OCI-LY1 (cell line): ENCODE results near the gene VEGFB.

Experiments
- H2AFZ ChIP-seq: fragments of 200-600 bp; sonication (generic), shearing (Covaris generic); 2 replicates; pipeline ENCODE4 v1.6.0; 2014; ENCODE audit warnings: antibody characterized with exemption, mild to moderate bottlenecking, low read length
- H3F3A ChIP-seq: fragments of 200-600 bp; sonication (generic), shearing (Covaris generic); 2 replicates; pipeline ENCODE4 v1.6.0; 2014; ENCODE audit warnings: mild to moderate bottlenecking, antibody characterized with exemption, low read length, moderate library complexity; ENCODE audit not compliant: insufficient read depth
- H3K27ac ChIP-seq: fragments of 200-600 bp; sonication (generic); 2 replicates; pipeline ENCODE4 v1.5.1; 2014; ENCODE audit warnings: low read length, mixed run types, mild to moderate bottlenecking, low read depth; ENCODE audit not compliant: poor library complexity, severe bottlenecking
- H3K27me3 ChIP-seq: fragments of 200-600 bp; sonication (generic); 2 replicates; pipeline ENCODE4 v1.6.0; 2014; ENCODE audit warnings: antibody characterized with exemption, mild to moderate bottlenecking, low read length, moderate library complexity; ENCODE audit not compliant: insufficient read depth
- H3K36me3 ChIP-seq: fragments of 200-600 bp; sonication (generic); 2 replicates; pipeline ENCODE4 v1.6.1; 2014; ENCODE audit warnings: mild to moderate bottlenecking, antibody characterized with exemption, low read length, moderate library complexity, mixed read lengths; ENCODE audit not compliant: insufficient read depth
- H3K4me1 ChIP-seq: fragments of 200-600 bp; sonication (generic); 2 replicates; pipeline ENCODE4 v1.5.1; 2014; ENCODE audit warnings: mild to moderate bottlenecking, low read length, moderate library complexity; ENCODE audit not compliant: insufficient read depth, severe bottlenecking
- H3K4me2 ChIP-seq: fragments of 200-600 bp; sonication (generic), shearing (Covaris generic); 2 replicates; pipeline ENCODE4 v1.6.1; 2014; ENCODE audit warnings: low read length
- H3K4me3 ChIP-seq: fragments of 200-600 bp; sonication (generic); 2 replicates; pipeline ENCODE4 v1.5.1; 2014; ENCODE audit warnings: low read length, low read depth, mild to moderate bottlenecking, mixed read lengths; ENCODE audit not compliant: poor library complexity, severe bottlenecking
- H3K79me2 ChIP-seq: fragments of 200-600 bp; shearing (Covaris generic); 2 replicates; pipeline ENCODE4 v1.6.1; 2016; ENCODE audit warnings: mixed run types, low read length, mixed read lengths; ENCODE audit not compliant: insufficient read depth
- H3K9ac ChIP-seq: fragments of 200-600 bp; sonication (generic), shearing (Covaris generic); 2 replicates; pipeline ENCODE4 v1.6.1; 2014; ENCODE audit warnings: mild to moderate bottlenecking, low read length, mixed read lengths
- H3K9me2 ChIP-seq: fragments of 200-600 bp; sonication (generic), shearing (Covaris generic); 2 replicates; pipeline ENCODE4 v1.6.1; 2014; ENCODE audit warnings: low read depth, mild to moderate bottlenecking, low read length, mixed read lengths
- H3K9me3 ChIP-seq: fragments of 200-600 bp; shearing (Covaris generic); 2 replicates; pipeline ENCODE4 v1.6.1; 2014; ENCODE audit warnings: low read length, mixed read lengths
- H4K20me1 ChIP-seq: fragments of 200-600 bp; sonication (generic), shearing (Covaris generic); 2 replicates; pipeline ENCODE4 v1.6.0; 2016; ENCODE audit warnings: mild to moderate bottlenecking, low read length; ENCODE audit not compliant: insufficient read depth
- EZH2 ChIP-seq: fragments of 200-600 bp; sonication (generic), shearing (Covaris generic); IDR thresholded peaks from 2 replicates; pipeline ENCODE4 v1.8.0; 2017; ENCODE audit warnings: borderline replicate concordance, mixed run types, mild to moderate bottlenecking, antibody characterized with exemption, low read length, moderate library complexity, mixed read lengths
- TF ChIP-seq, protein P1 (sequence below): fragments of 200-600 bp; sonication (generic), shearing (Covaris generic); IDR thresholded peaks from 2 replicates; pipeline ENCODE4 v1.5.1; 2017; ENCODE audit warnings: mild to moderate bottlenecking, antibody characterized with exemption, low read length, moderate library complexity, mixed read lengths

VEGFB gene

DNA sequence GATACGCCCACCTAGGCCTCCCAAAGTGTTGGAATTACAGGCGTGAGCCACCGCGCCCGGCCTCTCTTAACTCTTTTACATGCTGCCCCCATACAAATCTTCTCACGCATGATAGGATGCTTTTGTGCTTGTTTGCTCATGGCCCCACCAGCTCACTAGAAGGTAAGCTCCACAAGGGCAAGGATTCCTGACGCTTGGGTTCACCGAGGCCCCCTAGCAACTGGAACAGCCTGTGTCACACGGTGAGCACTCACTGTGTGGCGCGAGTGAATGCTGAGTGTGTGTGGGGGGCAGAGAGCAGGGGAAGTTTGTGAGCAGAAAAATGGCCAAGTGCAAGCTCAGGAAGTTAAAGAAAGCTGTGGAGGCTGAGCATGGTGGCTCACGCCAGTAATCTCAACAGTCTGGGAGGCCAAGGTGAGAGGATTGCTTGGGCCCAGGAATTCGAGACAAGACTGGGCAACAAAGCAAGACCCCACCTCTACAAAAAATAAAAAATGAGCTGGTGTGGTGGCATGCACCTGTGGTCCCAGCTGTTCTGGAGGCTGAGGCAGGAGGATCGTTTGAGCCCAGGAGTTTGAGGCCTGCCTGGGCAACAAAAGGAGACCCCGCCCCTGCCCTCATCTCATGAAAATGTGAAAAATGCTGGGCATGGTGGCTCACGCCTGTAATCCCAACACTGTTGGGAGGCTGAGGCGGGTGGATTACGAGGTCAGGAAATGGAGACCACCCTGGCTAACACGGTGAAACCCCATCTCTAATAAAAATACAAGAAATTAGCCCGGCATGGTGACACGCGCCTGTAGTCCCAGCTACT lies 47.8 kb downstream of the VEGFB start:
- no peaks in the 10 kb centered on the region for H3K9me2 ChIP-seq
- H2AFZ ChIP-seq: no peak overlapping the region
- H3K9ac ChIP-seq: no peak overlapping the region
- peaks cover 17% of the 10 kb centered on the region for H3K4me1 ChIP-seq
- TF ChIP-seq, protein P1, sequence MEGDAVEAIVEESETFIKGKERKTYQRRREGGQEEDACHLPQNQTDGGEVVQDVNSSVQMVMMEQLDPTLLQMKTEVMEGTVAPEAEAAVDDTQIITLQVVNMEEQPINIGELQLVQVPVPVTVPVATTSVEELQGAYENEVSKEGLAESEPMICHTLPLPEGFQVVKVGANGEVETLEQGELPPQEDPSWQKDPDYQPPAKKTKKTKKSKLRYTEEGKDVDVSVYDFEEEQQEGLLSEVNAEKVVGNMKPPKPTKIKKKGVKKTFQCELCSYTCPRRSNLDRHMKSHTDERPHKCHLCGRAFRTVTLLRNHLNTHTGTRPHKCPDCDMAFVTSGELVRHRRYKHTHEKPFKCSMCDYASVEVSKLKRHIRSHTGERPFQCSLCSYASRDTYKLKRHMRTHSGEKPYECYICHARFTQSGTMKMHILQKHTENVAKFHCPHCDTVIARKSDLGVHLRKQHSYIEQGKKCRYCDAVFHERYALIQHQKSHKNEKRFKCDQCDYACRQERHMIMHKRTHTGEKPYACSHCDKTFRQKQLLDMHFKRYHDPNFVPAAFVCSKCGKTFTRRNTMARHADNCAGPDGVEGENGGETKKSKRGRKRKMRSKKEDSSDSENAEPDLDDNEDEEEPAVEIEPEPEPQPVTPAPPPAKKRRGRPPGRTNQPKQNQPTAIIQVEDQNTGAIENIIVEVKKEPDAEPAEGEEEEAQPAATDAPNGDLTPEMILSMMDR: no peak
- TF ChIP-seq EZH2: no peak
- no peaks in the 10 kb centered on the region for H3K27me3 ChIP-seq
- no peaks in the 10 kb centered on the region for H3F3A ChIP-seq
- H3K4me3 ChIP-seq: no peak overlapping the region
- no peaks in the 10 kb centered on the region for H3K9me3 ChIP-seq
- H3K79me2 ChIP-seq: no peaks in the 10 kb centered on the region
- peaks cover 28% of the 10 kb centered on the region; the same call in 1 of the 2 replicates for H3K36me3 ChIP-seq
- no peak overlapping the region for H3K27ac ChIP-seq
- no peaks in the 10 kb centered on the region for H4K20me1 ChIP-seq
- H3K4me2 ChIP-seq: no peak overlapping the region

DNA sequence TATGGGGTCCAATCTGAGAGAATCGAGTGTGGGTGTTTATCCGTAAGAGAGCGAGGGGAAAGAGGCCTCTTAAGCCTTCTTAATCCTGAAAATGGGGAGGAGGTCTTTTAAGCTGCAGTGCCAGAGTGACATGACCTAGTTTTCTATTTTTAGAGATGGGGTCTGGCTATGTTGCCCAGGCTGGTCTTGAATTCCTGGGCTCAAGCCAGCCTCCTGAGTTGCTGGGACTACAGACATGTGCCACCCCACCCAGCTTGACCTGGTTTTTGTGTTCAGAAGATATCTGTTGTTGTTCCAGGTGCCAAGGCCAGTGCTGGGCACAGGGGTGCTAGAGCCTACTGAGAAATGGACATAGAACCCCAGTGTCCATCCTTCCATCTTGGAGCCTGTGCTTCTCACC lies 48.7 kb downstream of the VEGFB start:
- Histone ChIP-seq H3K9me3 (no peaks in the 10 kb centered on the region), H3K4me1 (peaks cover 17% of the 10 kb centered on the region), H3K27me3 (no peaks in the 10 kb centered on the region), H3K4me2 (0 out of 2 replicates have a peak overlapping the region, but pooled peaks have one; percentile 98), H3F3A (no peaks in the 10 kb centered on the region), H2AFZ (no peak overlapping the region), H3K27ac (no peak overlapping the region), H4K20me1 (no peaks in the 10 kb centered on the region), H3K79me2 (no peaks in the 10 kb centered on the region), H3K36me3 (peaks cover 27% of the 10 kb centered on the region; the same call in 1 of the 2 replicates), H3K9me2 (no peaks in the 10 kb centered on the region), H3K4me3 (no peak overlapping the region), H3K9ac (no peak overlapping the region; the same call in 1 of the 2 replicates)
- no peak for TF ChIP-seq EZH2
- TF ChIP-seq, protein P1: no peak

DNA sequence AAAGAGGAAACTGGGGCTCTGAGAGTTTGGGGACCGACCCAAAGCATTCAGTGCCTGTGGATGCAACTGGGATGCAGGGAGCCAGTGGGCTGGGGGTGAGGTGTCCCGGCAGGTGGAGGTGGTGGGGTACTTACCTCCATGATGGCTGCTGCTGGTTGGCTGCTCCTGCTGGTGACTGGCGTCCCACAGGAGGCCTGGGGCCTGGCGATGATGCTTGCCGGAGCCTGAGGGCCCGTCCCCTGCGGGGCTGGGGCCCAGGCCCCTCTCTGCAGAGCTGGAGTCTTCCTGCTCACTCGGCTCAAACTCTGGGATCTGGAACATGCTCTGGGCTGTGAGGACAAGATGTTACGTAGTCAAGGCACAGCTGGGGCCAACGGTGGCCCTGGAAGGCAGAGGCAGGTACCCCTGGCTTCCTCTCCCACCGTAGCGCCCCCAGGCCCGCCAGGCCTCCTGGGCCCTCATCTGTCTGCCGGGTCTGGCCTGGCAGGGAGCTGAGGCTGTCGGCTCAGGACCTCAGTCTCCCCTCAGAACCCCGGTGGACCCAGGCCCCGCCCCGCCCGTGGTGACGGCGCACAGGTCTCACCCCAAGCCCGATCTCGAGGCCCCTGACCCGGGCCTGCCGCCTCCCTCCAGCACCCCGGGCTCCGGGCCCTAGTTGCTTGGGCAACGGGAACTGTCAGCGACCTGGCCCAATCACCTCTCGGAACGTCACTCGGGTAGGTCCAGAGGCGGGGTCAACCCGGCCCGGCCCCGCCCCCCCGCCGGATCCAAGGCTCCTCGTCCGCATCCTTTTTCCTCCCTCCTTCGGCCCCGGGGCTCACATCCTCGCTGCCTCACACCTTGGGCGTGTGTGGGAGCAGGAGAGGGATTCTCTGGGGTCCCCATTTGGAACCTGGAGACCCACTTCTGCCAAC lies 49.9 kb downstream of the VEGFB start, which contains the start of gene BAD:
Gene BAD, minus strand, starts transcription at position 618 of the 914 bp plus-strand sequence. Its CDS starts 297 bp downstream, at position 321.
- Histone ChIP-seq H3K27ac (peak within 1 kb of the TSS; percentile 87), H3K79me2 (no peaks in the 10 kb centered on the region), H3K9ac (peak within 1 kb of the TSS; percentile 87), H4K20me1 (no peaks in the 10 kb centered on the region), H3K4me3 (peak within 1 kb of the TSS; percentile 86), H3K9me3 (no peaks in the 10 kb centered on the region), H3K36me3 (peaks cover 20% of the 10 kb centered on the region; the same call in 1 of the 2 replicates), H3K9me2 (no peaks in the 10 kb centered on the region), H3K27me3 (no peaks in the 10 kb centered on the region), H3K4me1 (peaks cover 17% of the 10 kb centered on the region), H2AFZ (no peak within 1 kb of the TSS), H3F3A (no peaks in the 10 kb centered on the region), H3K4me2 (peak within 1 kb of the TSS; percentile 98)
- TF ChIP-seq, protein P1: peak; percentile 5; the same call in 1 of the 2 replicates
- no peak for TF ChIP-seq EZH2
